ENCODE results near the gene ATP8B1.

DNA sequence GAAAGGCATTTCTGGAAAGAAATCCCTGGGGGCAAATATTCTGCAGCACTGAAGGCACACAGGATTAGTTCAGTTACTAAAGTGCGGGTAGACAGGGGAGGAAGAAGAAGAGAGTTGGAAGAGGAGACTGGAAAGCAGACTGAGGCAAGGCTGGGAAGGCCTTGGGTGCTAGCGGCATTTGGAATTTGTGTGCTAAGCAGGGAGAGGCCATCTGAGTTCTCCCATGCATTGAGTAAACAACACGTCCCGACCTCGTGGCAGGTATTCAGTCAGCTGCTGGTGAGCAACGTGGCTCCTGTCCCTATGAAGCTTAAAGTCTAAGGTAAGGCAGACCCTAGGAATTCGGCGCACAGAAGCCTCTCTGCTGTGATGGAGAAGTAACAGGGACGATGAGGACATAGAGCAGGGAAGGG, 30.7 kb downstream of the ATP8B1 start:
- no peak for TF ChIP-seq CTCF (IDR thresholded peaks at IDR 0.05)
- TF ChIP-seq POLR2A (IDR thresholded peaks at IDR 0.05) = no peak

All from body of pancreas (tissue), 4 donors.